ENCODE measurements around the gene JPH3. TPM values are rescaled to one million over a fixed set of nuclear protein-coding genes. Genes with fewer than 3 reads are reported as not detected.
A peak's percentile ranks its signal among the peaks of the same experiment; 100 is the strongest.

Gene JPH3
- total RNA-seq, 2 donors from 2014 or later, result 37.0 to 39.1 TPM

DNA sequence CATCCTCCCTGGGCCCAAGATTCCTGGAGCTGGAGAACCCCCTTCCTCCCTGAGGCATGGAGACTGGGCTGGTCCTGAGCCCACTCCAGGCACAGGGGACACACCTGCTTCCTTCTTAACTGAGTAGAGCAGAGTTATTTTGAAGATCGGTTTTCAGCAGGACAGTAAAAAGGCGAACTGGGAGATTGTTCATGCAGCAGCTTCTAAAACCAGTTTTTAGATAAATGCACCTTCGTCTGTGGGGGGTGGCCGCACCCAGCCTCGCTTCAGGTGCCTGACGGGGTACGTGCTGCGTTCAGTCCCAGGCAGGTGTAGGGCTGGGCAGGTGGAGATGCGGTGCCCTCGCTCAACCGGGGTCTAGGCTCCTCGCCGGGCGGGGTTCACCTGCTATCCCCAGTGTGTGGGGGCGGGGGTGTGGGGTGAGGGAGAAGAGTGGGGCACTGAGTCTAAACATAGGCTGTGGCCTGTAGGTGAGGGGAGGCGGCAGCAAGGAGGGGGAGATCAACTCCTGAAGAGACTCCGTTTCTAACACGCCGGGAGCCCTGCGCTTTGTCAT lies 69.5 kb downstream of the JPH3 start:
- H3K9ac ChIP-seq (ENCODE audit: extremely low read depth, low read length, poor library complexity, severe bottlenecking), result no peak overlapping the region
- no peaks in the 10 kb centered on the region for H3K4me1 ChIP-seq (ENCODE audit: control insufficient read depth, insufficient read depth, low read length)
- Mint-ChIP-seq H3K36me3 (ENCODE audit: low read depth) (no peaks in the 10 kb centered on the region), H3K9me3 (no peaks in the 10 kb centered on the region), H3K27ac (no peak overlapping the region), H3K27me3 (ENCODE audit: insufficient read depth) (no peaks in the 10 kb centered on the region), H3K4me3 (no peak overlapping the region), H3K4me1 (no peaks in the 10 kb centered on the region)
- H3K36me3 ChIP-seq (ENCODE audit: control insufficient read depth, insufficient read depth, low read length), result no peaks in the 10 kb centered on the region
- H3K4me3 ChIP-seq (ENCODE audit: low read length), result no peak overlapping the region
- no peak for DNase-seq
- no peak for TF ChIP-seq CTCF (conservative IDR thresholded peaks at IDR 0.05)
- no peaks in the 10 kb centered on the region for H3K9me3 ChIP-seq (ENCODE audit: control insufficient read depth, low read length)
- WGBS, 2 experiments (ENCODE audit: insufficient coverage in 1 of 2, insufficient read length in 1 of 2), result 86 to 93% methylated on average over 8 to 20 of the region's 20 CpGs
- no peaks in the 10 kb centered on the region for H3K27me3 ChIP-seq (ENCODE audit: control insufficient read depth, insufficient read depth, low read length, poor library complexity, severe bottlenecking)
- H3K27ac ChIP-seq (ENCODE audit: low read depth, low read length), result no peak overlapping the region

DNA sequence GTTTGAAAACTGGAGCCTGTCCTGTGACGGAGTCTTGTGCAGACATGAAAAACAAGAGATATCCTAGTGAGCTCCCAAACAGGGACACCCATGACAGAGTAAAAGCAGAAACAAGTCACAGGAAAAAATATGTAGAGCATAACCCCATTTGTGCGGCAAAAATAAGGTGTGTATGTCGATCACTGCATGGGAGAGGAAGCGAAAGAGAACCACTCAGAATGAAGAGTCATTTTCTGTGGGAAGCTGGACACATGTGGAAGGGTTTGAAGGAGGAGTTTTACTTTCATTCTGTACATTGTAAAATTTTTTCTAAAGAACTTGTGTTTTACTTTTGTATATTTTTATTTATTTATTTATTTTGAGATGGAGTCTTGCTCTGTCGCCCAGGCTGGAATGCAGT lies 72.1 kb downstream of the JPH3 start:
- Histone ChIP-seq H3K4me1 (ENCODE audit: control insufficient read depth, insufficient read depth, low read length) (no peaks in the 10 kb centered on the region), H3K36me3 (ENCODE audit: control insufficient read depth, insufficient read depth, low read length) (no peaks in the 10 kb centered on the region), H3K27me3 (ENCODE audit: control insufficient read depth, insufficient read depth, low read length, poor library complexity, severe bottlenecking) (no peaks in the 10 kb centered on the region), H3K27ac (ENCODE audit: low read depth, low read length) (no peak overlapping the region), H3K9me3 (ENCODE audit: control insufficient read depth, low read length) (no peaks in the 10 kb centered on the region), H3K9ac (ENCODE audit: extremely low read depth, low read length, poor library complexity, severe bottlenecking) (no peak overlapping the region), H3K4me3 (ENCODE audit: low read length) (no peak overlapping the region)
- Mint-ChIP-seq H3K9me3 (no peaks in the 10 kb centered on the region), H3K27me3 (ENCODE audit: insufficient read depth) (no peaks in the 10 kb centered on the region), H3K27ac (no peak overlapping the region), H3K36me3 (ENCODE audit: low read depth) (no peaks in the 10 kb centered on the region), H3K4me3 (no peak overlapping the region), H3K4me1 (no peaks in the 10 kb centered on the region)
- TF ChIP-seq CTCF (conservative IDR thresholded peaks at IDR 0.05), result no peak
- 95 to 100% methylated on average over 5 of the region's 5 CpGs for WGBS, 2 experiments (ENCODE audit: insufficient coverage in 1 of 2, insufficient read length in 1 of 2)
- no peak for DNase-seq

GRCh38 chr16:87675111-87675719 lies 72.9 kb downstream of the JPH3 start:
- 76 to 78% methylated on average over 9 to 15 of the region's 15 CpGs for WGBS, 2 experiments (ENCODE audit: insufficient coverage in 1 of 2, insufficient read length in 1 of 2)
- TF ChIP-seq CTCF (conservative IDR thresholded peaks at IDR 0.05), result no peak
- peak overlapping the region; percentile 15 for H3K27ac Mint-ChIP-seq

More at GRCh38 chr16:87675111-87675719, 72.9 kb downstream of the JPH3 start:
- Histone ChIP-seq H3K27me3 (ENCODE audit: control insufficient read depth, insufficient read depth, low read length, poor library complexity, severe bottlenecking) (no peaks in the 10 kb centered on the region), H3K9me3 (ENCODE audit: control insufficient read depth, low read length) (no peaks in the 10 kb centered on the region), H3K9ac (ENCODE audit: extremely low read depth, low read length, poor library complexity, severe bottlenecking) (no peak overlapping the region), H3K36me3 (ENCODE audit: control insufficient read depth, insufficient read depth, low read length) (no peaks in the 10 kb centered on the region), H3K4me1 (ENCODE audit: control insufficient read depth, insufficient read depth, low read length) (no peaks in the 10 kb centered on the region), H3K4me3 (ENCODE audit: low read length) (no peak overlapping the region), H3K27ac (ENCODE audit: low read depth, low read length) (no peak overlapping the region)
- Mint-ChIP-seq H3K4me1 (no peaks in the 10 kb centered on the region), H3K4me3 (no peak overlapping the region), H3K9me3 (no peaks in the 10 kb centered on the region), H3K36me3 (ENCODE audit: low read depth) (no peaks in the 10 kb centered on the region), H3K27me3 (ENCODE audit: insufficient read depth) (no peaks in the 10 kb centered on the region)
- DNase-seq, result no peak

All from endodermal cell (in vitro differentiated cells).